K562 (cell line): ENCODE measurements around the gene GIMAP8. TPM values are rescaled to one million over a fixed set of nuclear protein-coding genes. Genes with fewer than 3 reads are reported as not detected.

ENCODE experiments used
- ATF1 ChIP-seq, 2 experiments: fragments of 450-650 bp in 1 of 2; IDR thresholded peaks; 2 replicates each; pipeline ENCODE4 v1.6.1; 2016; ENCODE audit warnings: missing compliant biosample characterization in 1 of 2, missing genetic modification characterization in 1 of 2
- CBX3 ChIP-seq, 2 experiments: IDR thresholded peaks; 1 replicate in 1 of 2; 2 replicates in 1 of 2; pipeline ENCODE4 v1.6.1; 2012; ENCODE audit warnings: inconsistent platforms in 2 of 2, low read length in 2 of 2, borderline replicate concordance in 1 of 2, control low read depth in 1 of 2
- DDX20 ChIP-seq: fragments of 450-650 bp; IDR thresholded peaks from 2 replicates; pipeline ENCODE4 v1.6.1; 2016; ENCODE audit warnings: missing genetic modification characterization, low read depth, mild to moderate bottlenecking, missing compliant biosample characterization, moderate library complexity
- EHMT2 ChIP-seq: fragments of 450-650 bp; IDR thresholded peaks from 2 replicates; pipeline ENCODE4 v1.6.1; 2018; ENCODE audit warnings: antibody characterized with exemption
- ELF2 ChIP-seq: fragments of 250-450 bp; sonication (Bioruptor Pico); IDR thresholded peaks from 2 replicates; pipeline ENCODE4 v1.5.0; 2021; ENCODE audit warnings: mild to moderate bottlenecking
- EZH2 ChIP-seq: IDR thresholded peaks from 2 replicates; pipeline ENCODE4 v1.6.1; 2012; ENCODE audit warnings: low read depth, mild to moderate bottlenecking, inconsistent platforms, low read length, borderline replicate concordance
- GABPB2 ChIP-seq: fragments of 250-450 bp; sonication (Bioruptor Pico); conservative IDR thresholded peaks from 2 replicates; pipeline ENCODE4 v1.5.1; 2021; ENCODE audit warnings: mild to moderate bottlenecking
- HCFC1 ChIP-seq: IDR thresholded peaks from 2 replicates; pipeline ENCODE4 v1.6.1; 2012; ENCODE audit warnings: low read depth, low read length, improper control_type of control experiment
- HMG20B ChIP-seq: fragments of 250-450 bp; sonication (Bioruptor Pico); IDR thresholded peaks from 2 replicates; pipeline ENCODE4 v1.5.0; 2021; ENCODE audit warnings: mild to moderate bottlenecking
- HNRNPL ChIP-seq: fragments of 200-400 bp; formaldehyde crosslinking; IDR thresholded peaks from 2 replicates; pipeline ENCODE4 v1.6.1; 2017; ENCODE audit warnings: low read depth, mild to moderate bottlenecking, low read length
- MTA2 ChIP-seq: fragments of 450-650 bp; IDR thresholded peaks from 2 replicates; pipeline ENCODE4 v1.6.1; 2016; ENCODE audit warnings: low read depth
- PCBP2 ChIP-seq: fragments of 200-400 bp; formaldehyde crosslinking; IDR thresholded peaks from 2 replicates; pipeline ENCODE4 v1.6.1; 2018; ENCODE audit warnings: low read length, low read depth, mild to moderate bottlenecking, moderate library complexity; ENCODE audit not compliant: poor library complexity, severe bottlenecking
- POLR2H ChIP-seq: IDR thresholded peaks from 2 replicates; pipeline ENCODE4 v1.6.1; 2016; ENCODE audit warnings: missing genetic modification characterization, low read depth, mild to moderate bottlenecking, control low read depth, missing compliant biosample characterization, moderate library complexity
- PPARD ChIP-seq: fragments of 250-450 bp; sonication (Bioruptor Pico); IDR thresholded peaks from 2 replicates; pipeline ENCODE4 v1.8.0; 2022; ENCODE audit warnings: inconsistent platforms, mild to moderate bottlenecking, moderate library complexity
- SLC30A9 ChIP-seq: fragments of 250-450 bp; sonication (Bioruptor Pico); IDR thresholded peaks from 2 replicates; pipeline ENCODE4 v1.8.0; 2022; ENCODE audit warnings: mild to moderate bottlenecking, moderate library complexity
- TEAD4 ChIP-seq, 2 experiments: sonication (generic) in 1 of 2; formaldehyde crosslinking in 1 of 2; IDR thresholded peaks; 2 replicates each; pipeline versions ENCODE4 v1.6.1 to v1.8.0; 2012 to 2022; ENCODE audit warnings: borderline replicate concordance in 1 of 2, inconsistent platforms in 1 of 2, low read length in 1 of 2, mild to moderate bottlenecking in 1 of 2, missing genetic modification reagents in 1 of 2
- ZNF174 ChIP-seq: fragments of 250-450 bp; sonication (Bioruptor Pico); IDR thresholded peaks from 2 replicates; pipeline ENCODE4 v1.4.0; 2020; ENCODE audit warnings: mild to moderate bottlenecking
- ZNF311 ChIP-seq: fragments of 250-450 bp; sonication (Bioruptor Pico); IDR thresholded peaks from 2 replicates; pipeline ENCODE4 v1.4.0; 2020; ENCODE audit warnings: mild to moderate bottlenecking, moderate library complexity
- ZNF408 ChIP-seq: fragments of 250-450 bp; sonication (Bioruptor Pico); IDR thresholded peaks from 2 replicates; pipeline ENCODE4 v1.4.0; 2020; ENCODE audit warnings: low read depth, mild to moderate bottlenecking, moderate library complexity
- polyA plus RNA-seq, 8 experiments: library from polyadenylated mRNA; depleted of rRNA in 4 of 8; stranded (reverse) in 5 of 8; unstranded in 3 of 8; fragments of >200 nt; fragmentation: Nextera tagmentation in 2 of 8; fragmentation: Illumina TruSeq in 1 of 8; extraction: Ambion mirVana in 2 of 8; extraction: Trizol in 1 of 8; gene quantifications; 2 replicates each; pipeline versions ENCODE4 v1.2.1 to v1.2.3, GENCODE V29; 2011 to 2014; ENCODE audit warnings: inconsistent platforms in 1 of 8, missing spikeins in 1 of 8
- total RNA-seq, 7 experiments: library from RNA; depleted of rRNA in 6 of 7; stranded (reverse); fragments of >200 nt in 6 of 7; fragmentation: Illumina TruSeq in 2 of 7; extraction: Trizol in 2 of 7; gene quantifications; 2 replicates each; pipeline versions ENCODE4 v1.2.1 to v1.2.3, GENCODE V29; 2011 to 2021; ENCODE audit warnings: low replicate concordance in 1 of 7
- TF ChIP-seq, protein P1 (sequence below): fragments of 450-650 bp; IDR thresholded peaks from 2 replicates; pipeline ENCODE4 v1.6.1; 2016; ENCODE audit warnings: missing biosample characterization, missing genetic modification characterization
- TF ChIP-seq, protein P2 (sequence below): fragments of 450-650 bp; formaldehyde crosslinking; IDR thresholded peaks from 2 replicates; pipeline ENCODE4 v1.4.0; 2020; ENCODE audit warnings: mild to moderate bottlenecking, moderate library complexity
- TF ChIP-seq, protein P3 (sequence below): fragments of 250-450 bp; sonication (Bioruptor Pico); IDR thresholded peaks from 2 replicates; pipeline ENCODE4 v1.5.0; 2021
- TF ChIP-seq, protein P4 (sequence below): fragments of 250-450 bp; sonication (Bioruptor Pico); IDR thresholded peaks from 2 replicates; pipeline ENCODE4 v1.8.0; 2022; ENCODE audit warnings: moderate library complexity, mild to moderate bottlenecking, inconsistent platforms

The GIMAP8 gene
- total and polyA plus RNA-seq, 9 of the 15 experiments (the other 6 are each of a cell fraction or from before 2014, with no cell fraction given): not detected

DNA sequence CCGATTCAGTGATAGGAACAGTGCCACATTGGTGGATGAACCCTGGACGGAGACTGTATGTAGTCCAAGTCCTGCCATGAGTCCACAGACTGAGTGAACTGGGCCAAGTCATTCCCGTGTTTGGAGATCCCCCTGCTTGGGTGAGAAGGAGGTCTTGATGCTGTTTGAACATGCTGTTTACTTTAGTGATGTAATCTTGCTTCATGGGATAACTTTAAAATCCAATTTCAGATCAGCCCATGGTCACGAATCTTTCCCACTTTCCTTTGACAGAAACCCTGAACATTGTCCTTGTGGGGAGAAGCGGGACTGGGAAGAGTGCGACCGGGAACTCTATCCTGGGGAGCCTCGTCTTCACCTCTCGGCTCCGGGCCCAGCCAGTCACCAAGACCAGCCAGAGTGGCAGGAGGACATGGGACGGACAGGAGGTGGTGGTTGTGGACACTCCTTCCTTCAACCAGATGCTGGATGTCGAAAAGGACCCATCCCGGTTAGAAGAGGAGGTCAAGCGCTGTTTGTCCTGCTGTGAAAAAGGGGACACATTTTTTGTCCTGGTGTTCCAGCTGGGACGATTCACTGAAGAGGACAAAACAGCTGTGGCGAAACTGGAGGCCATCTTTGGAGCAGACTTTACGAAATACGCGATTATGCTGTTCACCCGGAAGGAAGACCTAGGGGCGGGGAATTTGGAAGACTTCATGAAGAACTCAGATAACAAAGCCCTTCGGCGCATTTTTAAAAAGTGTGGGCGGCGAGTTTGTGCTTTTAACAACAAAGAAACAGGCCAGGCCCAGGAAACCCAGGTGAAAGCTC lies 26.6 kb downstream of the GIMAP8 start (continued):
- TF ChIP-seq HNRNPL (no peak), MTA2 (no peak), POLR2H (tag) (peak; percentile 39; the same call in 1 of the 2 replicates), HCFC1 (no peak), PPARD (CRISPR knock-in tag) (no peak), EZH2 (no peak), PCBP2 (no peak), ZNF408 (CRISPR knock-in tag) (no peak), ZNF174 (CRISPR knock-in tag) (no peak), SLC30A9 (no peak), ATF1 (CRISPR knock-in tag; IDR thresholded peaks at IDR 0.05) (no peak), ATF1 (tag; IDR thresholded peaks at IDR 0.05) (0 out of 2 replicates have a peak, but pooled peaks have one; percentile 5), ELF2 (no peak), CBX3 (IDR thresholded peaks at IDR 0.05; ENCODE audit: borderline replicate concordance in 1 of 2, low read length in 2 of 2) (peak in 1 of 2 experiments; percentile 51; a peak in 1 of 3 replicates), TEAD4 (IDR thresholded peaks at IDR 0.05; ENCODE audit: low read length) (0 out of 2 replicates have a peak, but pooled peaks have one; percentile 7), TEAD4 (CRISPR knock-in tag; IDR thresholded peaks at IDR 0.05; ENCODE audit: borderline replicate concordance) (no peak), HMG20B (CRISPR knock-in tag) (no peak), EHMT2 (peak; percentile 96), GABPB2 (CRISPR knock-in tag) (no peak), ZNF311 (no peak), DDX20 (0 out of 2 replicates have a peak, but pooled peaks have one; percentile 41)
- TF ChIP-seq, protein P1, sequence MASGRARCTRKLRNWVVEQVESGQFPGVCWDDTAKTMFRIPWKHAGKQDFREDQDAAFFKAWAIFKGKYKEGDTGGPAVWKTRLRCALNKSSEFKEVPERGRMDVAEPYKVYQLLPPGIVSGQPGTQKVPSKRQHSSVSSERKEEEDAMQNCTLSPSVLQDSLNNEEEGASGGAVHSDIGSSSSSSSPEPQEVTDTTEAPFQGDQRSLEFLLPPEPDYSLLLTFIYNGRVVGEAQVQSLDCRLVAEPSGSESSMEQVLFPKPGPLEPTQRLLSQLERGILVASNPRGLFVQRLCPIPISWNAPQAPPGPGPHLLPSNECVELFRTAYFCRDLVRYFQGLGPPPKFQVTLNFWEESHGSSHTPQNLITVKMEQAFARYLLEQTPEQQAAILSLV (tag): 0 out of 2 replicates have a peak, but pooled peaks have one; percentile 42
- TF ChIP-seq, protein P2, sequence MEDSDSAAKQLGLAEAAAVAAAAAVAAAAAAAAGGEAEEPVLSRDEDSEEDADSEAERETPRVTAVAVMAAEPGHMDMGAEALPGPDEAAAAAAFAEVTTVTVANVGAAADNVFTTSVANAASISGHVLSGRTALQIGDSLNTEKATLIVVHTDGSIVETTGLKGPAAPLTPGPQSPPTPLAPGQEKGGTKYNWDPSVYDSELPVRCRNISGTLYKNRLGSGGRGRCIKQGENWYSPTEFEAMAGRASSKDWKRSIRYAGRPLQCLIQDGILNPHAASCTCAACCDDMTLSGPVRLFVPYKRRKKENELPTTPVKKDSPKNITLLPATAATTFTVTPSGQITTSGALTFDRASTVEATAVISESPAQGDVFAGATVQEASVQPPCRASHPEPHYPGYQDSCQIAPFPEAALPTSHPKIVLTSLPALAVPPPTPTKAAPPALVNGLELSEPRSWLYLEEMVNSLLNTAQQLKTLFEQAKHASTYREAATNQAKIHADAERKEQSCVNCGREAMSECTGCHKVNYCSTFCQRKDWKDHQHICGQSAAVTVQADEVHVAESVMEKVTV: no peak
- TF ChIP-seq, protein P3, sequence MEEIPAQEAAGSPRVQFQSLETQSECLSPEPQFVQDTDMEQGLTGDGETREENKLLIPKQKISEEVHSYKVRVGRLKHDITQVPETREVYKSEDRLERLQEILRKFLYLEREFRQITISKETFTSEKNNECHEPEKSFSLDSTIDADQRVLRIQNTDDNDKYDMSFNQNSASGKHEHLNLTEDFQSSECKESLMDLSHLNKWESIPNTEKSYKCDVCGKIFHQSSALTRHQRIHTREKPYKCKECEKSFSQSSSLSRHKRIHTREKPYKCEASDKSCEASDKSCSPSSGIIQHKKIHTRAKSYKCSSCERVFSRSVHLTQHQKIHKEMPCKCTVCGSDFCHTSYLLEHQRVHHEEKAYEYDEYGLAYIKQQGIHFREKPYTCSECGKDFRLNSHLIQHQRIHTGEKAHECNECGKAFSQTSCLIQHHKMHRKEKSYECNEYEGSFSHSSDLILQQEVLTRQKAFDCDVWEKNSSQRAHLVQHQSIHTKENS (CRISPR knock-in tag): no peak
- TF ChIP-seq, protein P4, sequence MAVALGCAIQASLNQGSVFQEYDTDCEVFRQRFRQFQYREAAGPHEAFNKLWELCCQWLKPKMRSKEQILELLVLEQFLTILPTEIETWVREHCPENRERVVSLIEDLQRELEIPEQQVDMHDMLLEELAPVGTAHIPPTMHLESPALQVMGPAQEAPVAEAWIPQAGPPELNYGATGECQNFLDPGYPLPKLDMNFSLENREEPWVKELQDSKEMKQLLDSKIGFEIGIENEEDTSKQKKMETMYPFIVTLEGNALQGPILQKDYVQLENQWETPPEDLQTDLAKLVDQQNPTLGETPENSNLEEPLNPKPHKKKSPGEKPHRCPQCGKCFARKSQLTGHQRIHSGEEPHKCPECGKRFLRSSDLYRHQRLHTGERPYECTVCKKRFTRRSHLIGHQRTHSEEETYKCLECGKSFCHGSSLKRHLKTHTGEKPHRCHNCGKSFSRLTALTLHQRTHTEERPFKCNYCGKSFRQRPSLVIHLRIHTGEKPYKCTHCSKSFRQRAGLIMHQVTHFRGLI (CRISPR knock-in tag): no peak
